ENCODE data around the gene ZNF362. TPM values are rescaled to one million over a fixed set of nuclear protein-coding genes. Genes with fewer than 3 reads are reported as not detected.

ZNF362 gene
- total RNA-seq, 1 donor from 2014 or later = 24.6 TPM

- no peak for TF ChIP-seq CTCF (IDR thresholded peaks at IDR 0.05)
- no peak for TF ChIP-seq POLR2A (IDR thresholded peaks at IDR 0.05)
- TF ChIP-seq POLR2AphosphoS5 (IDR thresholded peaks at IDR 0.05; ENCODE audit: insufficient read depth in 1 of 2, low read depth in 1 of 2) = no peak
- no peaks in the 10 kb centered on the region for H3K27me3 ChIP-seq
- peaks cover 10% of the 10 kb centered on the region for H3K4me1 ChIP-seq
- DNase-seq (ENCODE audit: extremely low spot score in 2 of 2) = no peak
- no peak overlapping the region for H3K4me3 ChIP-seq
- H3K9me3 ChIP-seq = no peaks in the 10 kb centered on the region
- no peak overlapping the region for H3K27ac ChIP-seq
- intact Hi-C loops (cut with DNase I) = no loop called here
- peaks cover 0 to 40% of the 10 kb centered on the region in 2 donors for H3K36me3 ChIP-seq
Observed at GRCh38 chr1:33276573-33277298, 20.4 kb downstream of the ZNF362 start.

DNA sequence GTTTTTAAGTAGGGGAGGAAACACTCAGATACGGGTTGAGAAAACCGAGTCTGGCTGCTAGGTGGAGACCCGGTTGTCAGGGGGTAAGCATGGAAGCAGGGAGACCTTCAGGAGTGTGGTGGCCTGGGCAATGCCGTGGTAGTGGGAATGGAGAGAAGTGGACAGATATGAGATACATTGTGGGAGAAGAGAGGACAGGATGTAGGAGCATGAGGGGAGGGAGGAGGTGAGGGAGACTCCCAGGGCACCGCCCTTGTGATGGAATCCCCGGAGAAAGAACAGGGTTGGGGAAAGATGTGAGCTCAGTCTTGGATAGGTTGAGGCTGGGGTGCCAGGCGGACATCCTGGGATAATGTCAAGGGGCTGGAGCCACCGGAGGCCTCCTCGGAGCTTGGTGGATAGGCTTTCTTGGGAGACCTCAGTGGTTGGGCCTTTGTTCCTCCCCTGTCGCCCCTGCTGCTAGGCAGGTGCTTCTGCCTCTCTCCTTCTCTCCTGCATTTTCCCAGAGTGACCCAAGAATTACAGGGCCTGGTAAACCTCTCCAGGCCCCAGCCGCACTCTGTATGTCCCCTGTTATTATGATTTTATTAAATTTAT is 21.3 kb downstream of the ZNF362 start:
- no peaks in the 10 kb centered on the region for H3K27me3 ChIP-seq
- DNase-seq (ENCODE audit: extremely low spot score in 2 of 2) = no peak

GRCh38 chr1:33280091-33280661 is 23.9 kb downstream of the ZNF362 start:
- intact Hi-C loops (cut with DNase I) = loop anchor here (10.0 kb wide), 1 partner anchor 185 kb away; no protein-coding TSS in a partner anchor
- DNase-seq (ENCODE audit: extremely low spot score in 2 of 2) = no peak
- H3K4me1 ChIP-seq = no peaks in the 10 kb centered on the region

More for the DNA sequence above, 21.3 kb downstream of the ZNF362 start:
- H3K27ac ChIP-seq = no peak overlapping the region
- H3K4me1 ChIP-seq = peaks cover 7% of the 10 kb centered on the region
- intact Hi-C loops (cut with DNase I) = no loop called here
- no peak overlapping the region for H3K4me3 ChIP-seq
- no peaks in the 10 kb centered on the region for H3K9me3 ChIP-seq
- peaks cover 0 to 48% of the 10 kb centered on the region in 2 donors for H3K36me3 ChIP-seq
- no peak for TF ChIP-seq CTCF (IDR thresholded peaks at IDR 0.05)
- no peak for TF ChIP-seq POLR2A (IDR thresholded peaks at IDR 0.05)
- no peak for TF ChIP-seq POLR2AphosphoS5 (IDR thresholded peaks at IDR 0.05; ENCODE audit: insufficient read depth in 1 of 2, low read depth in 1 of 2)

DNA sequence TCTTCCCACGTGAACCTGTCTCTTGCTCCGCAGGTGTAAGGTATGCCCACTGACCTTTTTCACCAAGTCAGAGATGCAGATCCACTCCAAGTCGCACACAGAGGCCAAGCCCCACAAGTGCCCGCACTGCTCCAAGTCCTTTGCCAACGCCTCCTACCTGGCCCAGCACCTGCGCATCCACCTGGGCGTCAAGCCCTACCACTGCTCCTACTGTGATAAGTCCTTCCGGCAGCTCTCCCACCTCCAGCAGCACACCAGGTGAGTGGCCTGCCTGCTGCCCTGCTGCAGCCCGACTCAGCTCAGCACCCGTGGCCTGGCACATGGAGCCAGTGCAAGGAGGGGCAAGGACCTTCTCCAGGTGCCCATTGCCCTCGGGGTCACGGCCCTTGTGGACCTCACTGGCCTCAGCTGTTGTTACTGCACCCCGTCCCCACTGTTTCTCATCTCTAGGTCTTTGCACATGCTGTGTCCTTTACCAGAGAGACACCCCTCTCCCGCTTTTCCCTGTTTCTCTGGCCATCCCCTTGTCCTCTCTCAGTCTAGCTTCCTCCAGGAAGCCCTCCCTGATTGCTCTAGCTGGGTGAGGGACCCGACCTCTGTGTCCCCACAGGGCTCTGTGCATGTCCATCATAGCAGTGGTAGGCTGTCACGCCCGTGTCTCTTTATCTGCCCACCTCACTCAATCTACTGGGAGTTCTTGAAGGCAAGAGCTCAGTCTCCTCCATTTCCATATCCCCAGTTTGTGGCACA is 25.4 kb downstream of the ZNF362 start:
- TF ChIP-seq POLR2A (IDR thresholded peaks at IDR 0.05) (no peak), POLR2AphosphoS5 (IDR thresholded peaks at IDR 0.05; ENCODE audit: insufficient read depth in 1 of 2, low read depth in 1 of 2) (no peak), CTCF (IDR thresholded peaks at IDR 0.05) (no peak)

More at GRCh38 chr1:33280091-33280661, 23.9 kb downstream of the ZNF362 start:
- Histone ChIP-seq H3K27me3 (no peaks in the 10 kb centered on the region), H3K9me3 (no peaks in the 10 kb centered on the region), H3K36me3 (peaks cover 0 to 58% of the 10 kb centered on the region in 2 donors), H3K4me3 (no peak overlapping the region), H3K27ac (no peak overlapping the region)
- TF ChIP-seq CTCF (IDR thresholded peaks at IDR 0.05) = no peak
- TF ChIP-seq POLR2A (IDR thresholded peaks at IDR 0.05) = no peak
- no peak for TF ChIP-seq POLR2AphosphoS5 (IDR thresholded peaks at IDR 0.05; ENCODE audit: insufficient read depth in 1 of 2, low read depth in 1 of 2)

More for the DNA sequence above, 25.4 kb downstream of the ZNF362 start:
- intact Hi-C loops (cut with DNase I) = loop anchor here (10.0 kb wide), 1 partner anchor 183 kb away; no protein-coding TSS in a partner anchor
- DNase-seq (ENCODE audit: extremely low spot score in 2 of 2) = no peak
- H3K27ac ChIP-seq = no peak overlapping the region
- H3K36me3 ChIP-seq = peaks cover 0 to 55% of the 10 kb centered on the region in 2 donors
- no peak overlapping the region for H3K4me3 ChIP-seq
- peaks cover 14% of the 10 kb centered on the region for H3K4me1 ChIP-seq
- no peaks in the 10 kb centered on the region for H3K9me3 ChIP-seq
- no peaks in the 10 kb centered on the region for H3K27me3 ChIP-seq
